OCI-LY1 (cell line): ENCODE measurements around the gene MAGEB17.

Experiments
- H2AFZ ChIP-seq: fragments of 200-600 bp; sonication (generic), shearing (Covaris generic); 2 replicates; pipeline ENCODE4 v1.6.0; 2014; ENCODE audit warnings: antibody characterized with exemption, mild to moderate bottlenecking, low read length
- H3F3A ChIP-seq: fragments of 200-600 bp; sonication (generic), shearing (Covaris generic); 2 replicates; pipeline ENCODE4 v1.6.0; 2014; ENCODE audit warnings: mild to moderate bottlenecking, antibody characterized with exemption, low read length, moderate library complexity; ENCODE audit not compliant: insufficient read depth
- H3K27ac ChIP-seq: fragments of 200-600 bp; sonication (generic); 2 replicates; pipeline ENCODE4 v1.5.1; 2014; ENCODE audit warnings: low read length, mixed run types, mild to moderate bottlenecking, low read depth; ENCODE audit not compliant: poor library complexity, severe bottlenecking
- H3K27me3 ChIP-seq: fragments of 200-600 bp; sonication (generic); 2 replicates; pipeline ENCODE4 v1.6.0; 2014; ENCODE audit warnings: antibody characterized with exemption, mild to moderate bottlenecking, low read length, moderate library complexity; ENCODE audit not compliant: insufficient read depth
- H3K36me3 ChIP-seq: fragments of 200-600 bp; sonication (generic); 2 replicates; pipeline ENCODE4 v1.6.1; 2014; ENCODE audit warnings: mild to moderate bottlenecking, antibody characterized with exemption, low read length, moderate library complexity, mixed read lengths; ENCODE audit not compliant: insufficient read depth
- H3K4me1 ChIP-seq: fragments of 200-600 bp; sonication (generic); 2 replicates; pipeline ENCODE4 v1.5.1; 2014; ENCODE audit warnings: mild to moderate bottlenecking, low read length, moderate library complexity; ENCODE audit not compliant: insufficient read depth, severe bottlenecking
- H3K4me2 ChIP-seq: fragments of 200-600 bp; sonication (generic), shearing (Covaris generic); 2 replicates; pipeline ENCODE4 v1.6.1; 2014; ENCODE audit warnings: low read length
- H3K4me3 ChIP-seq: fragments of 200-600 bp; sonication (generic); 2 replicates; pipeline ENCODE4 v1.5.1; 2014; ENCODE audit warnings: low read length, low read depth, mild to moderate bottlenecking, mixed read lengths; ENCODE audit not compliant: poor library complexity, severe bottlenecking
- H3K79me2 ChIP-seq: fragments of 200-600 bp; shearing (Covaris generic); 2 replicates; pipeline ENCODE4 v1.6.1; 2016; ENCODE audit warnings: mixed run types, low read length, mixed read lengths; ENCODE audit not compliant: insufficient read depth
- H3K9ac ChIP-seq: fragments of 200-600 bp; sonication (generic), shearing (Covaris generic); 2 replicates; pipeline ENCODE4 v1.6.1; 2014; ENCODE audit warnings: mild to moderate bottlenecking, low read length, mixed read lengths
- H3K9me2 ChIP-seq: fragments of 200-600 bp; sonication (generic), shearing (Covaris generic); 2 replicates; pipeline ENCODE4 v1.6.1; 2014; ENCODE audit warnings: low read depth, mild to moderate bottlenecking, low read length, mixed read lengths
- H3K9me3 ChIP-seq: fragments of 200-600 bp; shearing (Covaris generic); 2 replicates; pipeline ENCODE4 v1.6.1; 2014; ENCODE audit warnings: low read length, mixed read lengths
- H4K20me1 ChIP-seq: fragments of 200-600 bp; sonication (generic), shearing (Covaris generic); 2 replicates; pipeline ENCODE4 v1.6.0; 2016; ENCODE audit warnings: mild to moderate bottlenecking, low read length; ENCODE audit not compliant: insufficient read depth
- EZH2 ChIP-seq: fragments of 200-600 bp; sonication (generic), shearing (Covaris generic); IDR thresholded peaks from 2 replicates; pipeline ENCODE4 v1.8.0; 2017; ENCODE audit warnings: borderline replicate concordance, mixed run types, mild to moderate bottlenecking, antibody characterized with exemption, low read length, moderate library complexity, mixed read lengths
- TF ChIP-seq, protein P1 (sequence below): fragments of 200-600 bp; sonication (generic), shearing (Covaris generic); IDR thresholded peaks from 2 replicates; pipeline ENCODE4 v1.5.1; 2017; ENCODE audit warnings: mild to moderate bottlenecking, antibody characterized with exemption, low read length, moderate library complexity, mixed read lengths

Gene MAGEB17, protein sequence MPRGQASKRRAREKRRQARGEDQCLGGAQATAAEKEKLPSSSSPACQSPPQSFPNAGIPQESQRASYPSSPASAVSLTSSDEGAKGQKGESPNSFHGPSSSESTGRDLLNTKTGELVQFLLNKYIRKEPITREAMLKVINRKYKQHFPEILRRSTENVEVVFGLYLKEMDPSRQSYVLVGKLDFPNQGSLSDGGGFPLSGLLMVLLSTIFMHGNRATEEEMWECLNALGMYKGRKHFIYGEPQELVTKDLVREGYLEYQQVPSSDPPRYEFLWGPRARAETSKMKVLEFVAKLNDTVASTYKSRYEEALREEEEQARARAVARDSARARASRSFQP

DNA sequence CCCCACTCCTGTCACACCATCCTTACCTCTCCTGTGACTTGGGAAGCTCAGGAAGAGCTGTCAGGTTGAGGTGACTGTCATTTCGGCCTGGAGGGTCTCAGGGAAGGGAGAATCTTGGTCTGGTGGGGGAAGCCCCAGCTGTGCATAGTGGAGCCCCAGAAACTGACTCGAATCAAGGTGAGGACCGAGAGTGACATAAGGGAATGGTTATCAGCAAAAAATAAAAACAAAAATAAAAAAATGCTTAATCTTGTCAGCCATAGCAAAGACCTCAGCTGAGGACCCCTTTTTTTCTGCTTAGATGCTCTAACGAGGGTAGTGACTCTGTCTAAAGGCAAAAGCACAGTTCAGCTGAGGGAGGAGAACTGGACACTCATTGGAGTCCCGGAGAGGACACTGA lies at the start of gene MAGEB17:
MAGEB17 (plus strand) TSS at position 301 of the 400 bp plus-strand sequence. CDS start 2,902 bp downstream, outside the sequence.
- Histone ChIP-seq H3K79me2 (no peaks in the 10 kb centered on the region), H3K9me2 (no peaks in the 10 kb centered on the region), H3K36me3 (no peaks in the 10 kb centered on the region), H2AFZ (no peak within 1 kb of the TSS), H3K27ac (no peak within 1 kb of the TSS), H3F3A (no peaks in the 10 kb centered on the region), H3K9ac (no peak within 1 kb of the TSS), H3K9me3 (no peaks in the 10 kb centered on the region), H4K20me1 (no peaks in the 10 kb centered on the region), H3K4me3 (no peak within 1 kb of the TSS), H3K27me3 (no peaks in the 10 kb centered on the region), H3K4me2 (no peak within 1 kb of the TSS), H3K4me1 (no peaks in the 10 kb centered on the region)
- no peak for TF ChIP-seq EZH2
- TF ChIP-seq, protein P1, sequence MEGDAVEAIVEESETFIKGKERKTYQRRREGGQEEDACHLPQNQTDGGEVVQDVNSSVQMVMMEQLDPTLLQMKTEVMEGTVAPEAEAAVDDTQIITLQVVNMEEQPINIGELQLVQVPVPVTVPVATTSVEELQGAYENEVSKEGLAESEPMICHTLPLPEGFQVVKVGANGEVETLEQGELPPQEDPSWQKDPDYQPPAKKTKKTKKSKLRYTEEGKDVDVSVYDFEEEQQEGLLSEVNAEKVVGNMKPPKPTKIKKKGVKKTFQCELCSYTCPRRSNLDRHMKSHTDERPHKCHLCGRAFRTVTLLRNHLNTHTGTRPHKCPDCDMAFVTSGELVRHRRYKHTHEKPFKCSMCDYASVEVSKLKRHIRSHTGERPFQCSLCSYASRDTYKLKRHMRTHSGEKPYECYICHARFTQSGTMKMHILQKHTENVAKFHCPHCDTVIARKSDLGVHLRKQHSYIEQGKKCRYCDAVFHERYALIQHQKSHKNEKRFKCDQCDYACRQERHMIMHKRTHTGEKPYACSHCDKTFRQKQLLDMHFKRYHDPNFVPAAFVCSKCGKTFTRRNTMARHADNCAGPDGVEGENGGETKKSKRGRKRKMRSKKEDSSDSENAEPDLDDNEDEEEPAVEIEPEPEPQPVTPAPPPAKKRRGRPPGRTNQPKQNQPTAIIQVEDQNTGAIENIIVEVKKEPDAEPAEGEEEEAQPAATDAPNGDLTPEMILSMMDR = no peak

DNA sequence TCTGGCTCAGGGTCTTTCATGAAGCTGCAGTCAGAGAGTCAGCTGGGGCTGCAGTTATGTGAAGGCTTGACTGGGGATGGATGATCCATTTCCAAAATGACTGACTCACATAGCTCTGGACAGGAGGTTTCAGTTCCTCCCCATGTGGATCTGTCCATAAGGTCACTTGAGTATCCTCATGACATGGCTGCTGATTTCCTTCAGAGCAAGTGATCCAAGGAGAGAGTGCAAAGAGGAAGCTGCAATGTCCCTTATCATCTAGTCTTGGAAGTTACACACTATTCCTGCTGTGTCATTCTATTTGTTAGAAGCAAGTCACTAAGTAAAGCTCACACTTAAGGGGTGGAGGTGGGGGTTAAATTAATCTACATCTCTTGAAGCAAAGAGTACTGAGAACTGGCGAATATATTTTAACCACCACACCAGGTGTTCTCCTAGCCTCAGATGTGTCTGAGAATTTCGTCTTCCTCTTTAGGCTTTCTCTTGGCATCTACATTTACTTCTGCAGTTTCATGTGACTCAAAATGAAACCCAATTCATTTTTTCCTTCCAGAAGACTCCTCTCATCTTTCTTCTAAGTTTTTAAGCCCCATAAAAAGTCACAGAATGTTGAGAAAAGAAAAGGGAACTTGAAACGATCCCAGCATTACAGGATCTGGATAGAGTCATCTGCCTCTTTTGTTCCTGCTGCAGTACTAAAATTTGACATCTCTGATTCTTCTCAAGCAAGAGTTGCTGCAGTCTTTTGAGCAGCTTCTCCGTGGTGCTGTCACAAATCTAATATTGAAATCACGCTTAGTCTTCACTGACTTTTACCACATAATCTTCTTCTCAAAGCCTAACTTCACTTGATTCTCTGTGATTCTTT lies 47.7 kb upstream of the MAGEB17 start:
- H3K4me3 ChIP-seq = no peak overlapping the region
- H3K27me3 ChIP-seq = no peaks in the 10 kb centered on the region
- no peaks in the 10 kb centered on the region for H3K36me3 ChIP-seq
- no peaks in the 10 kb centered on the region for H4K20me1 ChIP-seq
- TF ChIP-seq, protein P1 = no peak
- no peak for TF ChIP-seq EZH2
- H3K27ac ChIP-seq = no peak overlapping the region
- H3F3A ChIP-seq = no peaks in the 10 kb centered on the region
- H3K9me3 ChIP-seq = no peaks in the 10 kb centered on the region
- no peak overlapping the region for H3K9ac ChIP-seq
- H3K4me2 ChIP-seq = no peak overlapping the region
- no peaks in the 10 kb centered on the region for H3K4me1 ChIP-seq
- H3K79me2 ChIP-seq = no peaks in the 10 kb centered on the region
- no peaks in the 10 kb centered on the region for H3K9me2 ChIP-seq
- no peak overlapping the region for H2AFZ ChIP-seq

DNA sequence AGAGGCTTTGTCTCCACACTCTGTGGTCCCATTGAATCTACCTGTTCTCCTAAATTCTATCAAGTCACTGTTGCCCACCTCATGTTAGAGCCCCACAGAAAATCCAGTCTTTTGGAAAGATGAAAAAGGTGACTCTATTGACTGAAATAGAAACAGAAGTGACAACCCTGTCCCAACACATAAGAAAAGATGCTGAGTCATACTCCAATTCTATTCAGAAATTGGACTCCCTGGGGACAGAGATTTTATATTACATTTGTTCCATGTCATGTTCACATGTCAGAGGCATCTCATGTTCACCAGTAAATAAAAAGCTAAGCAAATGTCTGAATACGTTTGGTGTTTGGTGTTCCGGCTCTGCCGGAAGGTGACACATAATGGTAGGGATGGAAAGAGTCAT lies 46.9 kb upstream of the MAGEB17 start:
- Histone ChIP-seq H3K27me3 (no peaks in the 10 kb centered on the region), H3K27ac (no peak overlapping the region), H3K4me1 (no peaks in the 10 kb centered on the region), H4K20me1 (no peaks in the 10 kb centered on the region), H3F3A (no peaks in the 10 kb centered on the region), H3K36me3 (no peaks in the 10 kb centered on the region), H3K9me3 (no peaks in the 10 kb centered on the region), H3K4me3 (no peak overlapping the region), H3K9ac (no peak overlapping the region), H3K4me2 (no peak overlapping the region), H3K79me2 (no peaks in the 10 kb centered on the region), H3K9me2 (no peaks in the 10 kb centered on the region), H2AFZ (no peak overlapping the region)
- TF ChIP-seq EZH2 = no peak
- TF ChIP-seq, protein P1 = no peak
